ENCODE measurements around the gene RNF168. TPM values are rescaled to one million over a fixed set of nuclear protein-coding genes. Genes with fewer than 3 reads are reported as not detected.

The RNF168 gene
- total RNA-seq, 3 donors from 2014 or later (not counting 1 experiment from before 2014, with no cell fraction given): 34.5 to 45.0 (median 42.0) TPM

GRCh38 chr3:196547067-196547466 is 43.5 kb upstream of the RNF168 start:
- no peaks in the 10 kb centered on the region for H3K36me3 ChIP-seq (ENCODE audit: control insufficient read depth, insufficient read depth, low read length)
- ATAC-seq: no peak
- Mint-ChIP-seq H3K27ac (no peak overlapping the region), H3K27me3 (ENCODE audit: low read depth in 2 of 2) (peaks cover 0 to 13% of the 10 kb centered on the region in 2 donors), H3K4me1 (no peaks in the 10 kb centered on the region), H3K4me3 (no peak overlapping the region), H3K36me3 (no peaks in the 10 kb centered on the region), H3K9me3 (no peaks in the 10 kb centered on the region)
- peaks cover 4% of the 10 kb centered on the region for H3K9me3 ChIP-seq (ENCODE audit: control insufficient read depth, insufficient read depth, low read length)
- no peak for TF ChIP-seq CTCF (IDR thresholded peaks at IDR 0.05)
- no peaks in the 10 kb centered on the region for H3K4me1 ChIP-seq (ENCODE audit: control insufficient read depth, insufficient read depth, low read length)
- H3K27ac ChIP-seq (ENCODE audit: low read length): no peak overlapping the region
- intact Hi-C loops (cut with micrococcal nuclease): no loop called here
- WGBS (ENCODE audit: insufficient coverage): 90% methylated on average over 2 of the region's 2 CpGs
- DNase-seq: no peak
- H3K27me3 ChIP-seq (ENCODE audit: control insufficient read depth, insufficient read depth, low read length): no peaks in the 10 kb centered on the region
- no peak overlapping the region for H3K4me3 ChIP-seq (ENCODE audit: low read length)

GRCh38 chr3:196546537-196546936 is 43.0 kb upstream of the RNF168 start:
- TF ChIP-seq CTCF (IDR thresholded peaks at IDR 0.05): no peak
- Mint-ChIP-seq H3K9me3 (no peaks in the 10 kb centered on the region), H3K4me1 (no peaks in the 10 kb centered on the region), H3K27ac (no peak overlapping the region), H3K27me3 (ENCODE audit: low read depth in 2 of 2) (peaks cover 0 to 13% of the 10 kb centered on the region in 2 donors), H3K36me3 (no peaks in the 10 kb centered on the region), H3K4me3 (no peak overlapping the region)
- no peak overlapping the region for H3K4me3 ChIP-seq (ENCODE audit: low read length)
- no peak for DNase-seq
- 96% methylated on average over 5 of the region's 5 CpGs for WGBS (ENCODE audit: insufficient coverage)
- ATAC-seq: no peak
- intact Hi-C loops (cut with micrococcal nuclease): no loop called here
- H3K4me1 ChIP-seq (ENCODE audit: control insufficient read depth, insufficient read depth, low read length): no peaks in the 10 kb centered on the region
- no peak overlapping the region for H3K27ac ChIP-seq (ENCODE audit: low read length)
- H3K36me3 ChIP-seq (ENCODE audit: control insufficient read depth, insufficient read depth, low read length): no peaks in the 10 kb centered on the region
- no peaks in the 10 kb centered on the region for H3K27me3 ChIP-seq (ENCODE audit: control insufficient read depth, insufficient read depth, low read length)
- H3K9me3 ChIP-seq (ENCODE audit: control insufficient read depth, insufficient read depth, low read length): peaks cover 4% of the 10 kb centered on the region

- TF ChIP-seq CTCF (IDR thresholded peaks at IDR 0.05): no peak
- H3K9me3 Mint-ChIP-seq: no peaks in the 10 kb centered on the region
- Histone ChIP-seq H3K36me3 (ENCODE audit: control insufficient read depth, insufficient read depth, low read length) (no peaks in the 10 kb centered on the region), H3K27me3 (ENCODE audit: control insufficient read depth, insufficient read depth, low read length) (no peaks in the 10 kb centered on the region), H3K4me1 (ENCODE audit: control insufficient read depth, insufficient read depth, low read length) (no peaks in the 10 kb centered on the region), H3K27ac (ENCODE audit: low read length) (no peak overlapping the region), H3K9me3 (ENCODE audit: control insufficient read depth, insufficient read depth, low read length) (peaks cover 3% of the 10 kb centered on the region), H3K4me3 (ENCODE audit: low read length) (no peak overlapping the region)
- 98% methylated on average over 2 of the region's 2 CpGs for WGBS (ENCODE audit: insufficient coverage)
- intact Hi-C loops (cut with micrococcal nuclease): no loop called here
- no peak for DNase-seq
- no peak overlapping the region for H3K27ac Mint-ChIP-seq
- H3K4me3 Mint-ChIP-seq: no peak overlapping the region
- H3K27me3 Mint-ChIP-seq (ENCODE audit: low read depth in 2 of 2): peaks cover 0 to 13% of the 10 kb centered on the region in 2 donors
- no peak for ATAC-seq
- H3K36me3 Mint-ChIP-seq: no peaks in the 10 kb centered on the region
- H3K4me1 Mint-ChIP-seq: no peaks in the 10 kb centered on the region
Measured at GRCh38 chr3:196544491-196544992, 41.0 kb upstream of the RNF168 start.

Measured in natural killer cell (primary cell).